ENCODE results near the gene DCDC2B.

DNA sequence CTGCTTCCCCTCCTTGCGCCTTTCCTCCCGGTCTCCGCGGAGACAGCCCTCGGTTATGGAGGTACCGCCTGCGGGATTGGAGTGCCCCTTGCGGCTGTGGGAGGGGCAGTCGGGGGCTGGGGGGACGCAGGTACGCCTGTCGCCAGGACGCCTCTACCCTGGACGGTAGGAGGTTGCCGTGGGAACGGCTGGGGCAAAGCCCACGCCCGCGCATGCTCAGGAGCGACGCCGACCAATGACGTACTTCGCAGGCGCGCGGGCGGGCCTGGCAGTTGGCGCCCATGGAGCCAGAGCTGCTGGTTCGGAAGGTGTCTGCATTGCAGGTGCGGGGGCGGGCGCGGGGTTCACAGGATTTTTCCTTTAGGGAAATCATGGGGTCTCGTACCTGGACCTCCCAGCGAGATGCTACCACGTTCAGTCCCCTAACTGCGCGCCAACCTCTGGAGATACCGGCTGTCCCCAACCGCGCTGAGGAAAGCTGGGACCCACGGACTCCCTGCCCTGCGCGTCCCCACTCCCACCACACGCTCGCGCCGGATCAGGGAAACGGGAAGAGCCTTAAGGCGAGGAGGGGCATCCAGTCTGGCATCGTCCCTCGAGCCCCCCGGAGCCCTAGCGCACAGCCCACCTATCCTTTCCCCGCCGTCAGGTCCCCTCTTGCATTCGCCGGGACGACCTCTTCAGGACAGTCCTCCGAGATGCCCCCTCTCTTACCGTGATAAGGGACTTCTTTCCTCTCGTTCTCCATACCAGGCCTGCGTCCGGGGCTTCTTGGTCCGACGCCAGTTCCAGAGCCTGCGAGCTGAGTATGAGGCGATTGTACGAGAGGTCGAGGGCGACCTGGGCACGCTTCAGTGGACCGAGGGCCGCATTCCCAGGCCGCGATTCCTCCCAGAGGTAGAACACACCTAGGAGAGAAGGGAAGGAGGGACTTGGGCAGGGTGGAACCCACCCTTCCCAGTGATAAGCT, 3.2 kb upstream of the DCDC2B start, which contains the start of gene IQCC:
- TF ChIP-seq TCF12 (IDR thresholded peaks at IDR 0.05; ENCODE audit: low read depth) (peak; percentile 24), YY1 (IDR thresholded peaks at IDR 0.05; ENCODE audit: low read depth) (peak; percentile 77), EP300 (IDR thresholded peaks at IDR 0.05; ENCODE audit: borderline replicate concordance) (0 out of 2 replicates have a peak, but pooled peaks have one; percentile 40), EGR1 (IDR thresholded peaks at IDR 0.05) (peak; percentile 97), TAF1 (IDR thresholded peaks at IDR 0.05; ENCODE audit: low read depth) (peak; percentile 90), RAD21 (IDR thresholded peaks at IDR 0.05; ENCODE audit: low read depth) (peak; percentile 19; the same call in 1 of the 2 replicates), NFIC (IDR thresholded peaks at IDR 0.05) (no peak; the same call in 1 of the 2 replicates), ZBTB7A (IDR thresholded peaks at IDR 0.05; ENCODE audit: low read depth) (0 out of 2 replicates have a peak, but pooled peaks have one; percentile 12), CREB1 (IDR thresholded peaks at IDR 0.05; ENCODE audit: low read depth) (peak; percentile 76)
- TF ChIP-seq, protein P1, sequence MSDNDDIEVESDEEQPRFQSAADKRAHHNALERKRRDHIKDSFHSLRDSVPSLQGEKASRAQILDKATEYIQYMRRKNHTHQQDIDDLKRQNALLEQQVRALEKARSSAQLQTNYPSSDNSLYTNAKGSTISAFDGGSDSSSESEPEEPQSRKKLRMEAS (IDR thresholded peaks at IDR 0.05): peak; percentile 82
- TF ChIP-seq, protein P2, sequence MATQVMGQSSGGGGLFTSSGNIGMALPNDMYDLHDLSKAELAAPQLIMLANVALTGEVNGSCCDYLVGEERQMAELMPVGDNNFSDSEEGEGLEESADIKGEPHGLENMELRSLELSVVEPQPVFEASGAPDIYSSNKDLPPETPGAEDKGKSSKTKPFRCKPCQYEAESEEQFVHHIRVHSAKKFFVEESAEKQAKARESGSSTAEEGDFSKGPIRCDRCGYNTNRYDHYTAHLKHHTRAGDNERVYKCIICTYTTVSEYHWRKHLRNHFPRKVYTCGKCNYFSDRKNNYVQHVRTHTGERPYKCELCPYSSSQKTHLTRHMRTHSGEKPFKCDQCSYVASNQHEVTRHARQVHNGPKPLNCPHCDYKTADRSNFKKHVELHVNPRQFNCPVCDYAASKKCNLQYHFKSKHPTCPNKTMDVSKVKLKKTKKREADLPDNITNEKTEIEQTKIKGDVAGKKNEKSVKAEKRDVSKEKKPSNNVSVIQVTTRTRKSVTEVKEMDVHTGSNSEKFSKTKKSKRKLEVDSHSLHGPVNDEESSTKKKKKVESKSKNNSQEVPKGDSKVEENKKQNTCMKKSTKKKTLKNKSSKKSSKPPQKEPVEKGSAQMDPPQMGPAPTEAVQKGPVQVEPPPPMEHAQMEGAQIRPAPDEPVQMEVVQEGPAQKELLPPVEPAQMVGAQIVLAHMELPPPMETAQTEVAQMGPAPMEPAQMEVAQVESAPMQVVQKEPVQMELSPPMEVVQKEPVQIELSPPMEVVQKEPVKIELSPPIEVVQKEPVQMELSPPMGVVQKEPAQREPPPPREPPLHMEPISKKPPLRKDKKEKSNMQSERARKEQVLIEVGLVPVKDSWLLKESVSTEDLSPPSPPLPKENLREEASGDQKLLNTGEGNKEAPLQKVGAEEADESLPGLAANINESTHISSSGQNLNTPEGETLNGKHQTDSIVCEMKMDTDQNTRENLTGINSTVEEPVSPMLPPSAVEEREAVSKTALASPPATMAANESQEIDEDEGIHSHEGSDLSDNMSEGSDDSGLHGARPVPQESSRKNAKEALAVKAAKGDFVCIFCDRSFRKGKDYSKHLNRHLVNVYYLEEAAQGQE (IDR thresholded peaks at IDR 0.05; ENCODE audit: low read depth): no peak
- TF ChIP-seq, protein P3, sequence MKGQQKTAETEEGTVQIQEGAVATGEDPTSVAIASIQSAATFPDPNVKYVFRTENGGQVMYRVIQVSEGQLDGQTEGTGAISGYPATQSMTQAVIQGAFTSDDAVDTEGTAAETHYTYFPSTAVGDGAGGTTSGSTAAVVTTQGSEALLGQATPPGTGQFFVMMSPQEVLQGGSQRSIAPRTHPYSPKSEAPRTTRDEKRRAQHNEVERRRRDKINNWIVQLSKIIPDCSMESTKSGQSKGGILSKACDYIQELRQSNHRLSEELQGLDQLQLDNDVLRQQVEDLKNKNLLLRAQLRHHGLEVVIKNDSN (IDR thresholded peaks at IDR 0.05): no peak; the same call in 1 of the 2 replicates
